ENCODE measurements around the gene SPINDOC.
"Not testable (repeated sequence)": the region's sequence is repeated elsewhere in the genome, so short reads cannot be mapped to it uniquely, and the experiment has no call there.

SPINDOC gene

GRCh38 chr11:63791495-63792167, 21.6 kb upstream of the SPINDOC start:
- no peak for DNase-seq

- DNase-seq, result no peak
Observed at GRCh38 chr11:63793161-63793560, 20.1 kb upstream of the SPINDOC start.

GRCh38 chr11:63795066-63795465, 18.2 kb upstream of the SPINDOC start:
- DNase-seq, result no peak

- DNase-seq, result no peak
Observed at GRCh38 chr11:63800921-63801320, 12.3 kb upstream of the SPINDOC start.

- no peak for DNase-seq
Observed at GRCh38 chr11:63802637-63803414, 10.4 kb upstream of the SPINDOC start.

- DNase-seq, result no peak
Observed at GRCh38 chr11:63804259-63804658, 9.0 kb upstream of the SPINDOC start.

DNA sequence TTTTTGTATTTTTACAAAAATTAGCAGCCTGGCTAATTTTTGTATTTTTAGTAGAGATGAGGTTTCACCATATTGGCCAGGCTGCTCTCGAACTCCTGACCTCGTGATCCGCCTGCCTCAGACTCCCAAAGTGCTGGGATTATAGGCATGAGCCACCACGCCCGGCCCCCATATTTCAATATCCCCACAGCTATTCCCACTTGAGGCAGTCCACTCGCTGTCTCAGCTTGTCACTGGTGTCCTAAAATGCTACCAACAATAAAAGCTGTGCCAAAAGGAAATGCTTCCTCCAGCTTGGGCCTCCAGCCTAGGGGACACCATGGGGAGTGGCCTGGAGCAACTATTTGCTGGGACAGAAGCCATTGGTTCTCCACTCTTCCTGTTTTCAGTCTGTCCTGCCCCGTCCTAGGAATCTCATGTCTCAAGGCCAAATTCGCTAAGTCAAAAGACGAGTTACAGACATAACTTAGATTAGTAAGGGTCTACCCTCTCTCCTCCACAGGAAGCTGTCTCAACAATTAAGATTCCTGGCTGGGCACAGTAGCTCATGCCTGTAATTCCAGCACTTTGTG, 7.3 kb upstream of the SPINDOC start:
- DNase-seq, result no peak

DNA sequence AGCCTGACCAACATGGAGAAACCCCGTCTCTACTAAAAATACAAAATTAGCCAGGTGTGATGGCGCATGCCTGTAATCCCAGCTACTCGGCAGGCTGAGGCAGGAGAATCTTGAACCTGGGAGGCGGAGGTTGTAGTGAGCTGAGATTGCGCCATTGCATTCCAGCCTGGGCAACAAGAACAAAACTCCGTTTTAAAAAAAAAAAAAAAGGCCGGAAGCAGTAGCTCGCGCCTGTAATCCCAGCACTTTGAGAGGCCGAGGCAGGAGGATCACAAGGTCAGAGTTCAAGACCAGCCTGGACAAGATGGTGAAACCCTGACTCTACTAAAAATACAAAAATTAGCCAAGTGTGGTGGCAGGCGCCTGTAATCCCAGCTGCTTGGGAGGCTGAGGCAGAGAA, 2.9 kb upstream of the SPINDOC start:
- not testable (repeated sequence) for DNase-seq

DNA sequence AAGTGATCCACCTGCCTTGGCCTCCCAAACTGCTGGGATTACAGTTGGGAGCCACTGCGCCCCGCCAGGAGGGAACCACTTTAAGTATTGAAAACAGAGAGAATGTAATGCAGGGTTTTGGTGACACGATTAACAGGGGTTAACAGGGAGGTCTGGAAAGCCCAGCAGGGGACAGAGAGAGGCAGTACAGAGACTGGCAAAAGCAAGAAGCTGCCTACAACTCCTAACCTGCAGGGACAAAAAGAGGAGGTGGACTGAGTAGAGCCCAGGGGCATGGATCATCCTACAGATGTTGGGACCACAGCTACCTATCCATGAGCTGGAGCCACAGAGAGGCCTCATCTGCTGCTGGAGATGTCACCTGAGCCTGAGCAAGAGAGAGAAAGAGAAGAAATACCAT, 1.7 kb upstream of the SPINDOC start:
- no peak for DNase-seq

GRCh38 chr11:63813563-63814382, 517 bp downstream of the SPINDOC start:
- DNase-seq, result peak; percentile 25

- no peak for DNase-seq
Observed at GRCh38 chr11:63814383-63814736, 1.1 kb downstream of the SPINDOC start.

DNA sequence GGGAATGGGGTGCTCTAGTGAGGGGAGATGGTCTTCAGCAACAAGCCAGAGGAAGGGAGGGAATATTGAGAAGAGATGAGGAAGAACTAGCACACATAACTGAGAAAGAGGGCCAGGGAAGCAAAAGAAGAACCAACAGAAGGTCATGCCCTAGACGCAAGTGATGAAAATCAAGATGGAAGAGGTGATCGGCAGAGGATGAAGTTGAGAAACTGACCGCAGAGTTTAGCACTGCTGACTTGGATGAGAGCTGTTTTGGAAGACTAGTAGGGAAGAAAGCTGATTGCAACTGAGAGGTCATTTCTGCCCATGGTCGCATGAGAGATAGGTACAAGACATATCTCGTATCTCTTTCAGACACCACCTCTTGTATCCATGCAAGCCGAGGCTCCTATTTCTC, 2.9 kb downstream of the SPINDOC start:
- DNase-seq, result no peak

- DNase-seq, result no peak
Observed at GRCh38 chr11:63816732-63817131, 3.5 kb downstream of the SPINDOC start.

- DNase-seq, result no peak
Observed at GRCh38 chr11:63817758-63818498, 4.7 kb downstream of the SPINDOC start.

DNA sequence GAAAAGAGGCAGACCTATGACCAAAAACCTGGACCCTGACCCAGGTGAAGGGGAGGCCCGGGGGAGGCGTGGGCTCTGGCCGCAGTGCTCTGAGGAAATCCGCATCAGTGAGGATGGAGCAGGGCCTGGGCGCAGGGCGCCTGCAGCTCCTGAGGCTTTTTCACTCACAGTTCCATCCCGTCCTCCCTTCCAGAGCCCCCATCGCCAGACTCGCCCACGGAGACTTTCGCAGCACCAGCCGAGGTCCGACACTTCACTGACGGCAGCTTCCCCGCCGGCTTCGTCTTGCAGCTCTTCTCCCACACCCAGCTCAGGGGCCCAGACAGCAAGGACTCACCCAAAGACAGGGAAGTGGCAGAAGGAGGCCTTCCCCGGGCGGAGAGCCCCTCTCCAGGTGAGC, 5.4 kb downstream of the SPINDOC start:
- no peak for DNase-seq

GRCh38 chr11:63821411-63821810, 8.2 kb downstream of the SPINDOC start:
- no peak for DNase-seq

GRCh38 chr11:63826471-63827190, 13.4 kb downstream of the SPINDOC start:
- no peak for DNase-seq

DNA sequence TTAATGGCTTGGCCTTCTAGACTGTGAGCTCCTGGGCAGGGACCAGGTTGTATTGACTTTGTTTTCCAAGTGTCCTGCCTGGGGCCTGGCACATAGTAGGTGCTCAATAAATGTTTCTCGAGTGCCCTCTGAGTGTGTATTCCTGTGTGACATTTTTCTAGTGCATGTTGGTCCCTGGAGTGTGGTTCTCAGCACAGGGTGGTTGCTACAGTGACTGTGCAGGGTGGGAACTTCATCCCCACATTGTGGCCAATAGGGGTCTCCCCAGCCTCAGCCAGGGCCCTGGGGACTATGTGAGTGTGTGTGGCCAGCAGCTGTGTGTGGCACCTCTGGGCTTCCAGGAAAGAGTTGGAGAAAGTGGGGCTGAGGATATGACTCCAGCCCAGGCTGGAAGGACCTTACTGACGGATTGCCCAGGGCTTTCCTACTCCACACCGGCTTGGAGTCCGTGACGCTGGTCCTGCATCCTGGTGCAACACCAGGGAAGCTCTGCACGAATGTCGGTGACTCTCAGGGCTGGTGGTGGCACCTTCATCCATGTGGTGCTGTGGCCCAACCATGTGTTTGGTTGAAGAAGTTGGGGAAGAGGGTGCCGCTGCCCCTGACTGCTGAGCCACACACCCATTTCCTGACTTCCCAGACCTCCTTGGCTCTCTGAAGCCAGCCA, 16.7 kb downstream of the SPINDOC start:
- no peak for DNase-seq

GRCh38 chr11:63831326-63831725, 18.1 kb downstream of the SPINDOC start:
- DNase-seq, result no peak

- DNase-seq, result no peak
Observed at GRCh38 chr11:63832336-63832735, 19.1 kb downstream of the SPINDOC start.

- DNase-seq, result no peak
Observed at GRCh38 chr11:63833048-63833447, 19.8 kb downstream of the SPINDOC start.
